VCaP (cell line): ENCODE results near the gene PACS2.

Source experiments
- H3K27ac ChIP-seq: fragments of 450-650 bp; 2 replicates; pipeline ENCODE4 v1.5.1; 2017
- CTCF ChIP-seq: fragments of 450-650 bp; conservative IDR thresholded peaks from 2 replicates; pipeline ENCODE4 v1.5.1; 2017; ENCODE audit warnings: mild to moderate bottlenecking, moderate library complexity

PACS2 gene

GRCh38 chr14:105312973-105313372 is 1.6 kb upstream of the PACS2 start:
- TF ChIP-seq CTCF = no peak
- peak overlapping the region; percentile 85 for H3K27ac ChIP-seq

- TF ChIP-seq CTCF = no peak
- peak overlapping the region; percentile 85 for H3K27ac ChIP-seq
Measured at GRCh38 chr14:105313381-105314286, 914 bp upstream of the PACS2 start.

- H3K27ac ChIP-seq = peak overlapping the region; percentile 86
- no peak for TF ChIP-seq CTCF
Measured at GRCh38 chr14:105315211-105315721, 718 bp downstream of the PACS2 start.

- H3K27ac ChIP-seq = peak overlapping the region; percentile 86
- TF ChIP-seq CTCF = no peak
Measured at GRCh38 chr14:105315941-105316576, 1.5 kb downstream of the PACS2 start.

- peak overlapping the region; percentile 86 for H3K27ac ChIP-seq
- TF ChIP-seq CTCF = no peak
Measured at GRCh38 chr14:105316577-105316941, 2.0 kb downstream of the PACS2 start.

- no peak for TF ChIP-seq CTCF
- no peak overlapping the region for H3K27ac ChIP-seq
Measured at GRCh38 chr14:105316968-105317510, 2.5 kb downstream of the PACS2 start.

- no peak for TF ChIP-seq CTCF
Measured at GRCh38 chr14:105317546-105317945, 3.0 kb downstream of the PACS2 start.

More at GRCh38 chr14:105317546-105317945, 3.0 kb downstream of the PACS2 start:
- no peak overlapping the region for H3K27ac ChIP-seq
